Astrocyte of the cerebellum (primary cell): ENCODE data around the gene SMOC2.

Experiments used
- DNase-seq: peaks from one replicate; pipeline ENCODE4 v3.0.0-alpha.2; 2011; ENCODE audit warnings: low read depth
- H3K4me3 ChIP-seq: 2 replicates; pipeline ENCODE4 v1.5.1; 2011; ENCODE audit warnings: mild to moderate bottlenecking, low read depth, low read length, moderate library complexity
- in situ Hi-C: cut with HindIII; loops from 2 replicates; pipeline ENCODE4 v1.10.0; 2017; ENCODE audit warnings: low sequenced_read_pairs
- TF ChIP-seq, protein P1 (sequence below): IDR thresholded peaks from 2 replicates; pipeline ENCODE4 v1.5.1; 2012; ENCODE audit warnings: low read length, low read depth, moderate library complexity, mild to moderate bottlenecking; ENCODE audit errors: missing control alignments

The SMOC2 gene

DNA sequence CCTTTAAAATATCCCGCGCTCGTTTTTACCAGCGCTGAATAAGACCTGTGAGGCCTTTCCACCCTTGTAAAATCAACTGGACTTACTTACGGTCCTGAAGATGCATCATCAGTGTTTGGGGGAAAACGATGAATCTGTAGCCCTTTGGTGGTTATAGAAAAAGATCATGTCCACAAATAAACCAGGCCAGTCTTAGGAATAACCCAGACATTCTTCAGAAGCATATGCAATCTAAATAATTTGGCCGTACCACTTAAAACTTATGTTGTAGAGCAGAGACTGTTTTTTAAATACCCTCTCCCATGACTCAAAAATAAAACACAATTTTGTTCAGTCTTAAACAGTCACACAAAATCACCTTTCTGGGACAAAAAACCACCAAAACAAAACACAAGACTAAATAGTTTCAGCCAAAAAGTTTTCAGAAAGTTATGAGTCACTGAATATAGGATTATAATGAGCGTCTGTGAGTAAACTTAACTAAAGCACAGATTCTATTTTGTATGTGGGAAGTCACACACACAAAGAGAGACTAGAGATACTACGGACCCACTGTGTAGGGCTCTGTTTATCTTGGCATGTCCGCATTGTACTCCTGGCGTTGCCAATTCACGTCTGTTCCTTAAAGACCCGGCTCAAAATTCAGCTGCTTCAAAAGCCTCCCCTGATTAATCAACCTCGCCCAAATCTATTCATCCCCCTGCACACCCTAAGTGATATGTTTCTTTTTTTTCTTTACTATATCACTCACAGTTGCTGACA, 26.5 kb upstream of the SMOC2 start:
- TF ChIP-seq, protein P1, sequence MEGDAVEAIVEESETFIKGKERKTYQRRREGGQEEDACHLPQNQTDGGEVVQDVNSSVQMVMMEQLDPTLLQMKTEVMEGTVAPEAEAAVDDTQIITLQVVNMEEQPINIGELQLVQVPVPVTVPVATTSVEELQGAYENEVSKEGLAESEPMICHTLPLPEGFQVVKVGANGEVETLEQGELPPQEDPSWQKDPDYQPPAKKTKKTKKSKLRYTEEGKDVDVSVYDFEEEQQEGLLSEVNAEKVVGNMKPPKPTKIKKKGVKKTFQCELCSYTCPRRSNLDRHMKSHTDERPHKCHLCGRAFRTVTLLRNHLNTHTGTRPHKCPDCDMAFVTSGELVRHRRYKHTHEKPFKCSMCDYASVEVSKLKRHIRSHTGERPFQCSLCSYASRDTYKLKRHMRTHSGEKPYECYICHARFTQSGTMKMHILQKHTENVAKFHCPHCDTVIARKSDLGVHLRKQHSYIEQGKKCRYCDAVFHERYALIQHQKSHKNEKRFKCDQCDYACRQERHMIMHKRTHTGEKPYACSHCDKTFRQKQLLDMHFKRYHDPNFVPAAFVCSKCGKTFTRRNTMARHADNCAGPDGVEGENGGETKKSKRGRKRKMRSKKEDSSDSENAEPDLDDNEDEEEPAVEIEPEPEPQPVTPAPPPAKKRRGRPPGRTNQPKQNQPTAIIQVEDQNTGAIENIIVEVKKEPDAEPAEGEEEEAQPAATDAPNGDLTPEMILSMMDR = no peak
- in situ Hi-C loops = no loop called here
- no peak for DNase-seq
- no peak overlapping the region for H3K4me3 ChIP-seq

DNA sequence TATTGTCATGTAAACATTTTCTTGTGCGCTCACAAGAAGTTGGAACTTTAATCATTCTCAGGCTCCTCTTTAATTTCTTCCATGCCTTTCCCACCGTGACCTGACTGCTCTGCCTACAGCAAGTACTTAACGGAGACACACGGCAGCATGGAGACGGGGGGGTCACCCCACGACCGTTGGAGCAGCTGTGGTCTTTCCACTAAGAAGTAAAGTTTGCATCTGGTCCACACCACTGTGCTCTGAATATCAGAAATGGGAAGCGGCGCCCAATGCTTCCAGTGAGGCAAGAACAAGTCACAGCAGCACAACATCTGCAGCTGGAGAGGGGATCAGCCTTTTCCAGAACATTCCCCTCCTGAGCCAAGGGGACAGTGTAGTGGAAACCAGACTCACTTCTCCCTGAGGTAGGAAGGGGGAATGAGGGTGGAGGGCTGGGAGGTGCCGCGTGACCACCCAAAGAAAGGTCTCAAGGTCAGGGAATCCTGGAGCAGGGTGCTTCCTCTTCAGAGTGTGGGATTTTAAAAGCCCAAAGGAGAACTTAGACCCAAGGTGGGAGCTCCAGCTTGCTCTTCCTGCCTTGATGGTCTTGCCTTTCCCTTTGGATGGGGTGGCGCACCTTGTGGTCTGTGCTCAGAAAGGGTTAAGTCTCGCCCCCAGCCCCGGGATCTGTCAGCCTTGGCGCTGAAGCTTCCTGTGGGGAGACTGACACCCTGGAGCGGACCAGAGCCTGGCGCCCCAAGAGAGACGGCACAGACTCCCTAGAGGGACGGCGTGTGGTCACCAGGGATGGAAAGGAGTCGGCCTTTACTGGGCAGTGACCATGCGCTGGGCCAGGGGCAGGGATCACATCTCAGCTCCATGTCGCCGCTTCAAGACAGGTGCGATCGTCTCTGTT, 25.6 kb upstream of the SMOC2 start:
- DNase-seq = no peak
- H3K4me3 ChIP-seq = no peak overlapping the region
- in situ Hi-C loops = no loop called here
- TF ChIP-seq, protein P1 = no peak

DNA sequence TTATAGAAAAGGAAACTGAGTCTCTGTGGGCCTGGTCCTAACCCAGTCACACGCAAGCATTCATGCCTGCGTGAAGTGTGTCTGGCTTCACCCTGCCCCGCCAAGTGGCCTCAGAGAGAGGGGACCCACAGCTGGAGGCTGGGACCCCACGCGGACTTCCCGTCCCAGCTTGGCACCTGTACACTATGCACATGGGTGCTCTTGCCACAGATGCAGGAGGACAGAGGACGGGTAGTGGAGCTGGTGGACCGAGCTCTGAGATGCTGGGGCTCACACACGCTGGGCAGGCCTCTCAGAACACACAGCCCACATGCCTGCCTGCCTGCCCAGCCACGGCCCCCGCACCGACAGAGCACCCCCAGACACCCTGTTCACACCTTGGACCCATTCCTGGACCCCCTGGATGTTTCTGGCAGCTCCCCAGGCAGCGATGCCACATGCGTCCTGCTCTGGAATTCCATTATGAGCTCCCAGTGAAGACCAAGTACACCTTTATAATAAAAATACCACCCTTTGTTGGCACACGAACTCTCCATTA, 24.9 kb upstream of the SMOC2 start:
- no peak for DNase-seq
- H3K4me3 ChIP-seq = no peak overlapping the region
- in situ Hi-C loops = no loop called here
- TF ChIP-seq, protein P1 = no peak

DNA sequence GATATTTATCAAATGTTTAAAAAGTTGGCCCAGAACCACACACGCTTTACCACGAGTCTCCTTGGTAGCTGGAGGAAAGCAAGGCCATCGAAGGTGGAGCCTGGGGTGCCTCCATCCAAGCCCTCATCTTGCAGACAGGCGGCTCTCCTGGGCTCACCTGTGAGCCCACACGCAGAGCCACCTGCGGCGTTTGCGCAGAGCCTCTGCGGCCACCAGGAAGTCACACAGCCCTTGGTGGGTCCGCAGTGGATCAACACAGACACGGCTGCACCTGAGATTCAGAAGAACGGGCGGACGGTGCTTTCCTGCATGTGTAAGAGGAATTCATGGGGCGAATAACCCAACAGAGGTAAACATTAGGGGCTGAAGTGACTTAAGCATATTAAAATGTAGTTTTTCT, 24.5 kb upstream of the SMOC2 start:
- in situ Hi-C loops = no loop called here
- DNase-seq = no peak
- H3K4me3 ChIP-seq = no peak overlapping the region
- TF ChIP-seq, protein P1 = no peak

DNA sequence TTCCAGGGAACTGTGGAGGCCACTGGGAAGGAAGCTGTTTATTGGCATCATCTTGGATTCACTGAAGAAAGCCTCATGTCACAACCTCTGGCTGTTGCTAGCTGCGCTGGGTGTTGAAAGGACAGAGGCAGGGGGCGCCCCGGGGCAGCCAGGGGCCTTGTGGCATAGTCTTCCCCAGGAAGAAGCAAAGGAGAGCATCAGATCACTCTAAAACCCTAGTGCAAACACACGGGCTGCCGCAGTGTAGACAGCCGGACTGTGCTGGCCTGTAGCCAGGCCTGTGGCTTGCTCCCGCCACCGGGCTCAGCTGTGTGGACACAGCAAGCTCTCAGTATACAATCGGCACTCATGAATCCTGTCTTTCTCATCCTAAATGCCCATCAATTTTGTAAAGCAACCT, 23.8 kb upstream of the SMOC2 start:
- no peak overlapping the region for H3K4me3 ChIP-seq
- in situ Hi-C loops = no loop called here
- DNase-seq = no peak
- TF ChIP-seq, protein P1 = no peak

DNA sequence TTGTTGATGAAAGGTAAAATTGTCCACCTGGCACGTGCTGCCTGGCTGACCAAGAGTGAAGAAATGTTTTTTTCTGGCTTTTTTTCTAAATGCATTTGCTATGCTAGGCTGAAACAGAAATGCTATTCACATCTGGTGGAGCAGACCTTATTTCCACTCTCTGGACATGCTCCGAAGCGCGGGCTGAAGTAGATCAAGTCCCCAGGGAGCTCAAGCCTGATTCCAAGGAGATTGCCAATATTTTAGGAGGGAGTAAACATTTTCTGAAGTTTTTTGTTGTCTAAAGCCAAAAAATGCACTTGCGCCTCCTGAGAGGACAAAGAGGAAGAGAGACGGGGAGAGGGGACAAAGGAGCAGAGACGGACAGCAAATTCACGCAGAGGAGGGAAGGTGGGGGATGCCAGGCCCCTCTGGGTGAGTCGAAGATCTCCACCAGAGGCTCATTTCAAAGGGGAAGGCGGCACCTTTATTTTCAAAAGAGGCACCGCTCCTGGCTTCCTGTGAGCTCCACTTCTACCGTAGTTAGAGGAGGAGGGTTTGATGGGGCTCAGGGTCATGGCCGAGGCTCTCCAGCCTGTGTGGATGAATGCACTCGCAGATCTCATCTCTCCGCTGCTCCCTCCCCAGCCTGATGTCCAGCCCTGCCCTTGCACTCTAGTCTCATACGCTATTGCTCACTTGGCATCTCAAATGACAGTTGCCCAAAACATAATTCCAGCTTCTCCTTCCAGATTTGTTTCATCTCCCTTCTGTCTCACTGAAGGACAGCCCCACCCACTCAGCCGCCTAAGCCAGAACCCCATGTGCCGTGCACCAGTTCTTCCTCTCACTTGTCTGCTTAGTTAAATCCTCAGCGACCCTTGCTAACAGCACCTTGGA, 23.1 kb upstream of the SMOC2 start:
- H3K4me3 ChIP-seq = no peak overlapping the region
- TF ChIP-seq, protein P1 = no peak
- DNase-seq = no peak
- in situ Hi-C loops = no loop called here
